GM12873 (cell line): ENCODE data around the gene MEG3.

Experiments used
- TF ChIP-seq, protein P1 (sequence below): IDR thresholded peaks from 2 replicates; pipeline ENCODE4 v1.5.1; 2012; ENCODE audit warnings: low read depth, mild to moderate bottlenecking, moderate library complexity, low read length, control low read depth; ENCODE audit not compliant: insufficient read depth; ENCODE audit errors: missing control alignments

Gene MEG3

GRCh38 chr14:100860556-100861187, 34.8 kb downstream of the MEG3 start:
- TF ChIP-seq, protein P1, sequence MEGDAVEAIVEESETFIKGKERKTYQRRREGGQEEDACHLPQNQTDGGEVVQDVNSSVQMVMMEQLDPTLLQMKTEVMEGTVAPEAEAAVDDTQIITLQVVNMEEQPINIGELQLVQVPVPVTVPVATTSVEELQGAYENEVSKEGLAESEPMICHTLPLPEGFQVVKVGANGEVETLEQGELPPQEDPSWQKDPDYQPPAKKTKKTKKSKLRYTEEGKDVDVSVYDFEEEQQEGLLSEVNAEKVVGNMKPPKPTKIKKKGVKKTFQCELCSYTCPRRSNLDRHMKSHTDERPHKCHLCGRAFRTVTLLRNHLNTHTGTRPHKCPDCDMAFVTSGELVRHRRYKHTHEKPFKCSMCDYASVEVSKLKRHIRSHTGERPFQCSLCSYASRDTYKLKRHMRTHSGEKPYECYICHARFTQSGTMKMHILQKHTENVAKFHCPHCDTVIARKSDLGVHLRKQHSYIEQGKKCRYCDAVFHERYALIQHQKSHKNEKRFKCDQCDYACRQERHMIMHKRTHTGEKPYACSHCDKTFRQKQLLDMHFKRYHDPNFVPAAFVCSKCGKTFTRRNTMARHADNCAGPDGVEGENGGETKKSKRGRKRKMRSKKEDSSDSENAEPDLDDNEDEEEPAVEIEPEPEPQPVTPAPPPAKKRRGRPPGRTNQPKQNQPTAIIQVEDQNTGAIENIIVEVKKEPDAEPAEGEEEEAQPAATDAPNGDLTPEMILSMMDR, result no peak

GRCh38 chr14:100861188-100861936, 35.4 kb downstream of the MEG3 start:
- TF ChIP-seq, protein P1, result no peak

- TF ChIP-seq, protein P1, result no peak
Observed at GRCh38 chr14:100861937-100862247, 36.0 kb downstream of the MEG3 start.

- TF ChIP-seq, protein P1, result no peak
Observed at GRCh38 chr14:100862277-100862676, 36.4 kb downstream of the MEG3 start.

DNA sequence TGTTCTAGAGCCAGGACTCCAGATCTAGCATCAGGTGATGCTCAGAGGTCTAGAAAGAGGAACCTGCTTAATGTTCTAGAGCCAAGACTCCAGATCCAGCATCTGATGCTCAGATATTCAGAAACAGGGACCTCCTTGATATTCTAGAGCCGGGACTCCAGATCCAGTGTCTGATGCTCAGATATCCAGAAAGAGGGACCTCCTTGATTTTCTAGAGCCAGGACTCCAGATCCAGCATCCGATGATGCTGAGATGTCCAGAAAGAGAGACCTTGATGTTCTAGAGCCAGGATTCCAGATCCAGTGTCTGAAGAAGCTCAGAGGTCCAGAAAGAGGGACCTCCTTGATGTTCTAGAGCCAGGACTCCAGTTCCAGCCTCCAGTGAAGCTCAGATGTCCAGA, 36.9 kb downstream of the MEG3 start:
- TF ChIP-seq, protein P1, result no peak

GRCh38 chr14:100864206-100864605, 38.3 kb downstream of the MEG3 start:
- TF ChIP-seq, protein P1, result no peak

GRCh38 chr14:100864960-100865681, 39.2 kb downstream of the MEG3 start:
- TF ChIP-seq, protein P1, result no peak
